GM20431 (cell line): ENCODE results near the gene ATXN1L.
"Not testable (repeated sequence)": the region's sequence is repeated elsewhere in the genome, so short reads cannot be mapped to it uniquely, and the experiment has no call there.

Source experiments
- in situ Hi-C: fragments of 300-500 bp; cut with MseI, MboI; formaldehyde crosslinking; loops from one replicate; pipeline ENCODE4 v1.15.0; 2020; ENCODE audit warnings: low sequenced_read_pairs; ENCODE audit not compliant: unreplicated experiment

Gene ATXN1L

GRCh38 chr16:71845639-71846430 is at the start of gene ATXN1L:
Gene ATXN1L, plus strand, starts transcription at chr16:71845976. Its CDS starts 3,765 bp downstream, at chr16:71849741.
- in situ Hi-C loops, result no loop called here

- in situ Hi-C loops, result no loop called here
Measured at GRCh38 chr16:71796501-71797097, 49.2 kb upstream of the ATXN1L start.

- in situ Hi-C loops, result no loop called here
Measured at GRCh38 chr16:71803305-71803690, 42.5 kb upstream of the ATXN1L start.

- in situ Hi-C loops, result no loop called here
Measured at GRCh38 chr16:71807905-71808592, 37.7 kb upstream of the ATXN1L start.

- in situ Hi-C loops, result no loop called here
Measured at GRCh38 chr16:71808593-71809459, 37.0 kb upstream of the ATXN1L start, which contains the start of gene AP1G1. Gene AP1G1, minus strand, starts transcription at chr16:71808834. Its CDS starts 19,355 bp downstream, at chr16:71789479.

- in situ Hi-C loops, result not testable (repeated sequence)
Measured at GRCh38 chr16:71810155-71810530, 35.6 kb upstream of the ATXN1L start.

GRCh38 chr16:71811261-71811803 is 34.4 kb upstream of the ATXN1L start:
- in situ Hi-C loops, result no loop called here

- in situ Hi-C loops, result not testable (repeated sequence)
Measured at GRCh38 chr16:71817155-71817500, 28.6 kb upstream of the ATXN1L start.

- in situ Hi-C loops, result no loop called here
Measured at GRCh38 chr16:71826533-71827017, 19.2 kb upstream of the ATXN1L start.

GRCh38 chr16:71830359-71830758 is 15.4 kb upstream of the ATXN1L start:
- in situ Hi-C loops, result no loop called here

GRCh38 chr16:71831698-71832097 is 14.1 kb upstream of the ATXN1L start:
- in situ Hi-C loops, result not testable (repeated sequence)

- in situ Hi-C loops, result not testable (repeated sequence)
Measured at GRCh38 chr16:71832112-71832511, 13.7 kb upstream of the ATXN1L start.

GRCh38 chr16:71834291-71834690 is 11.5 kb upstream of the ATXN1L start:
- in situ Hi-C loops, result no loop called here

GRCh38 chr16:71837150-71837549 is 8.6 kb upstream of the ATXN1L start:
- in situ Hi-C loops, result no loop called here

GRCh38 chr16:71840052-71840451 is 5.7 kb upstream of the ATXN1L start:
- in situ Hi-C loops, result no loop called here

GRCh38 chr16:71843572-71843971 is 2.2 kb upstream of the ATXN1L start:
- in situ Hi-C loops, result no loop called here

GRCh38 chr16:71846431-71846830 is 655 bp downstream of the ATXN1L start:
- in situ Hi-C loops, result no loop called here

- in situ Hi-C loops, result no loop called here
Measured at GRCh38 chr16:71847096-71847495, 1.3 kb downstream of the ATXN1L start.

GRCh38 chr16:71848622-71849021 is 2.8 kb downstream of the ATXN1L start:
- in situ Hi-C loops, result no loop called here

GRCh38 chr16:71851746-71852145 is 6.0 kb downstream of the ATXN1L start:
- in situ Hi-C loops, result no loop called here
